Uterus (tissue), 4 donors: Measurements from ENCODE around the gene LINC01488. TPM values are rescaled to one million over a fixed set of nuclear protein-coding genes. Genes with fewer than 3 reads are reported as not detected.

Experiments
- DNase-seq, 2 donors: peaks; one replicate each; pipeline ENCODE4 v3.0.0-alpha.2; 2019 to 2020
- H3K27ac ChIP-seq, 2 donors: fragments of 200-600 bp; sonication (generic); 1 replicate in 1 of 2; 2 replicates in 1 of 2; pipeline ENCODE4 v1.5.1; 2016 to 2018
- H3K27me3 ChIP-seq, 2 donors: fragments of 200-600 bp; sonication (generic); one replicate each; pipeline ENCODE4 v1.5.1; 2018 to 2019; ENCODE audit warnings: control low read depth in 1 of 2
- H3K36me3 ChIP-seq, 2 donors: fragments of 200-600 bp; sonication (generic); one replicate each; pipeline ENCODE4 v1.5.1; 2019; ENCODE audit warnings: control low read depth in 1 of 2
- H3K4me1 ChIP-seq, 2 donors: fragments of 200-600 bp; sonication (generic); one replicate each; pipeline ENCODE4 v1.5.1; 2018 to 2019; ENCODE audit warnings: control low read depth in 1 of 2
- H3K4me3 ChIP-seq, 2 donors: fragments of 200-600 bp; sonication (generic); 1 replicate in 1 of 2; 2 replicates in 1 of 2; pipeline ENCODE4 v1.5.1; 2018 to 2019; ENCODE audit warnings: mild to moderate bottlenecking in 1 of 2
- H3K9me3 ChIP-seq, 2 donors: fragments of 200-600 bp; sonication (generic); one replicate each; pipeline ENCODE4 v1.5.1; 2019; ENCODE audit warnings: control low read depth in 1 of 2
- CTCF ChIP-seq, 4 experiments: fragments of 200-600 bp in 2 of 4; fragments of 450-650 bp in 2 of 4; sonication (generic) in 2 of 4; IDR thresholded peaks; one replicate each; pipeline ENCODE4 v1.5.1; 2016 to 2019; ENCODE audit warnings: antibody characterized with exemption in 4 of 4, mild to moderate bottlenecking in 2 of 4, moderate library complexity in 1 of 4
- POLR2A ChIP-seq, 2 donors: fragments of 450-650 bp; IDR thresholded peaks; one replicate each; pipeline ENCODE4 v1.6.1; 2016; ENCODE audit warnings: antibody characterized with exemption in 2 of 2, mild to moderate bottlenecking in 1 of 2, moderate library complexity in 1 of 2
- intact Hi-C: fragments of 100-400 bp; cut with DNase I; formaldehyde crosslinking; loops from one replicate; pipeline ENCODE4 v1.15.1; 2023; ENCODE audit warnings: low total_unique reads
- total RNA-seq, 4 donors: library from RNA; depleted of rRNA in 3 of 4; stranded (reverse); fragments of >200 nt in 3 of 4; gene quantifications; one replicate each; pipeline versions ENCODE4 v1.1.0 to v1.2.4, GENCODE V29; 2014 to 2023
- donor health status: DM: yes; HTN: yes; CAD: no.

LINC01488 gene
- total RNA-seq, 4 donors from 2014 or later, result not detected

- Histone ChIP-seq H3K9me3 (no peaks in the 10 kb centered on the region), H3K27ac (no peak overlapping the region), H3K4me3 (no peak overlapping the region), H3K4me1 (no peaks in the 10 kb centered on the region), H3K36me3 (no peaks in the 10 kb centered on the region), H3K27me3 (no peaks in the 10 kb centered on the region)
- TF ChIP-seq CTCF (IDR thresholded peaks at IDR 0.05), result no peak
- TF ChIP-seq POLR2A (IDR thresholded peaks at IDR 0.05), result no peak
- DNase-seq, result no peak
- intact Hi-C loops, result no loop called here
Measured at GRCh38 chr11:69489746-69490365, 8.4 kb downstream of the LINC01488 start.

- H3K27me3 ChIP-seq, result no peaks in the 10 kb centered on the region
- H3K4me1 ChIP-seq, result no peaks in the 10 kb centered on the region
- TF ChIP-seq CTCF (IDR thresholded peaks at IDR 0.05) (no peak), POLR2A (IDR thresholded peaks at IDR 0.05) (no peak)
- H3K4me3 ChIP-seq, result no peak overlapping the region
- no peak overlapping the region for H3K27ac ChIP-seq
- no peaks in the 10 kb centered on the region for H3K36me3 ChIP-seq
- no peaks in the 10 kb centered on the region for H3K9me3 ChIP-seq
- intact Hi-C loops, result no loop called here
- DNase-seq, result no peak
Measured at GRCh38 chr11:69490516-69490915, 9.1 kb downstream of the LINC01488 start.

GRCh38 chr11:69491071-69492031 is 9.9 kb downstream of the LINC01488 start:
- no peak for DNase-seq
- TF ChIP-seq CTCF (IDR thresholded peaks at IDR 0.05), result no peak
- no peak for TF ChIP-seq POLR2A (IDR thresholded peaks at IDR 0.05)
- H3K27ac ChIP-seq, result no peak overlapping the region
- no peaks in the 10 kb centered on the region for H3K4me1 ChIP-seq
- H3K27me3 ChIP-seq, result no peaks in the 10 kb centered on the region
- intact Hi-C loops, result no loop called here
- H3K9me3 ChIP-seq, result no peaks in the 10 kb centered on the region
- H3K36me3 ChIP-seq, result no peaks in the 10 kb centered on the region
- no peak overlapping the region for H3K4me3 ChIP-seq

GRCh38 chr11:69492201-69492991 is 10.9 kb downstream of the LINC01488 start:
- no peaks in the 10 kb centered on the region for H3K36me3 ChIP-seq
- TF ChIP-seq POLR2A (IDR thresholded peaks at IDR 0.05) (no peak), CTCF (IDR thresholded peaks at IDR 0.05) (no peak)
- intact Hi-C loops, result no loop called here
- H3K9me3 ChIP-seq, result no peaks in the 10 kb centered on the region
- peaks cover 0 to 8% of the 10 kb centered on the region in 2 donors for H3K4me1 ChIP-seq
- no peak overlapping the region for H3K27ac ChIP-seq
- H3K4me3 ChIP-seq, result no peak overlapping the region
- no peaks in the 10 kb centered on the region for H3K27me3 ChIP-seq
- no peak for DNase-seq
